OCI-LY3 (cell line): Measurements from ENCODE around the gene TBX10.

Experiments used
- EZH2phosphoT487 ChIP-seq: fragments of 200-600 bp; shearing (Covaris generic); IDR thresholded peaks from 2 replicates; pipeline ENCODE4 v1.6.1; 2018; ENCODE audit warnings: antibody characterized with exemption, mixed run types, low read depth
- TF ChIP-seq, protein P1 (sequence below): fragments of 200-600, 300-600 bp; sonication (generic); IDR thresholded peaks from 2 replicates; pipeline ENCODE4 v1.5.1; 2014; ENCODE audit warnings: antibody characterized with exemption, low read length, low read depth

DNA sequence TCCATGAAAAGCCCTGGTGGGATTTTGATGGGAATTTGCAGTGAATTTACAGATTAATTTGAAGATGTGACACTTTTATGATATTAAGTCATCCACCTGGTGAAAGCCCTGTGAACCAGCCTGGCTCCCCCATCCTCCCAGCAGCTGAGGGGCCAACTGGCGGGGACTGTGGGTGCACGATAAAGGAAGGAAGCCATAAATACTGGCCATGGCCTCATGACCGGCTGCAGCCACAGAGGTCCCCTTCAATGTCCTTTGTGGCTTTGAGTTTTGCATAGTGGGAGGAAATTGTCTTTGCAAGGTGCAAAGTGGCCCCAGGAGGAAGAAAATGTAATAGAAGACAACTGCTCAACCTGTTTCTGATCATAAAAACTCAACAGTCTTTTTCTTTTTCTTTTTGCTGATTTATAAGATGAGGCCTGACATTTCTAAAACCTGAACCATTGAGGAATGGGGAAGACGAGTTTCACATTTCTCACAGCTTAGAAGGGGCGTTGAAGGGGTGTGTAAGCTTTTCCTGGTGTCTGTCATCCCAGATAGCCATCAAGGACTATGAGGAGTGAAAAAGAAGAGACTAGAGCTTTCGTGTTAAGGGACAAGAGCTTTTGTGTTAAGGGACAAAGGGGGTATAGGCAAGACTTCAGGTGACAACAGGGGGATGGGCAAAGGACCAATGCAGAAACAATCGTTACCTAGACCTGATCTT, 39.1 kb downstream of the TBX10 start:
- TF ChIP-seq, protein P1, sequence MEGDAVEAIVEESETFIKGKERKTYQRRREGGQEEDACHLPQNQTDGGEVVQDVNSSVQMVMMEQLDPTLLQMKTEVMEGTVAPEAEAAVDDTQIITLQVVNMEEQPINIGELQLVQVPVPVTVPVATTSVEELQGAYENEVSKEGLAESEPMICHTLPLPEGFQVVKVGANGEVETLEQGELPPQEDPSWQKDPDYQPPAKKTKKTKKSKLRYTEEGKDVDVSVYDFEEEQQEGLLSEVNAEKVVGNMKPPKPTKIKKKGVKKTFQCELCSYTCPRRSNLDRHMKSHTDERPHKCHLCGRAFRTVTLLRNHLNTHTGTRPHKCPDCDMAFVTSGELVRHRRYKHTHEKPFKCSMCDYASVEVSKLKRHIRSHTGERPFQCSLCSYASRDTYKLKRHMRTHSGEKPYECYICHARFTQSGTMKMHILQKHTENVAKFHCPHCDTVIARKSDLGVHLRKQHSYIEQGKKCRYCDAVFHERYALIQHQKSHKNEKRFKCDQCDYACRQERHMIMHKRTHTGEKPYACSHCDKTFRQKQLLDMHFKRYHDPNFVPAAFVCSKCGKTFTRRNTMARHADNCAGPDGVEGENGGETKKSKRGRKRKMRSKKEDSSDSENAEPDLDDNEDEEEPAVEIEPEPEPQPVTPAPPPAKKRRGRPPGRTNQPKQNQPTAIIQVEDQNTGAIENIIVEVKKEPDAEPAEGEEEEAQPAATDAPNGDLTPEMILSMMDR = no peak
- no peak for TF ChIP-seq EZH2phosphoT487
